BLaER1 treated with 17β-estradiol and CSF1 and Interleukin-3, amounts not matched to agents 10 nM and 100 nM (cell line): ENCODE measurements around the gene TMEM163.
A peak's percentile ranks its signal among the peaks of the same experiment; 100 is the strongest.

Source experiments
- H3K27ac ChIP-seq, 11 experiments: shearing (Covaris generic); formaldehyde crosslinking; 2 replicates each; pipeline ENCODE4 v1.8.1; 2022
- H3K27me3 ChIP-seq, 11 experiments: shearing (Covaris generic); formaldehyde crosslinking; 2 replicates each; pipeline ENCODE4 v1.8.1; 2022
- H3K36me3 ChIP-seq, 11 experiments: shearing (Covaris generic); formaldehyde crosslinking; 2 replicates each; pipeline ENCODE4 v1.8.1; 2022
- H3K4me1 ChIP-seq, 10 experiments: shearing (Covaris generic); formaldehyde crosslinking; 2 replicates each; pipeline ENCODE4 v1.8.1; 2022
- H3K4me2 ChIP-seq, 11 experiments: shearing (Covaris generic); formaldehyde crosslinking; 2 replicates each; pipeline ENCODE4 v1.8.1; 2022
- H3K4me3 ChIP-seq, 10 experiments: shearing (Covaris generic); formaldehyde crosslinking; 2 replicates each; pipeline ENCODE4 v1.8.1; 2022
- H3K9ac ChIP-seq, 11 experiments: shearing (Covaris generic); formaldehyde crosslinking; 2 replicates each; pipeline ENCODE4 v1.8.1; 2022
- H3K9me3 ChIP-seq, 11 experiments: shearing (Covaris generic); formaldehyde crosslinking; replicated peaks in 1 of 11; 2 replicates each; pipeline ENCODE4 v1.8.1; 2022
- H4K20me1 ChIP-seq, 11 experiments: shearing (Covaris generic); formaldehyde crosslinking; 2 replicates each; pipeline ENCODE4 v1.8.1; 2022
- Cebpa-rat ChIP-seq, 11 experiments: shearing (Covaris generic); IDR thresholded peaks; 2 replicates each; pipeline ENCODE4 v1.8.1; 2022

The TMEM163 gene

GRCh38 chr2:134462791-134463698, 255.8 kb downstream of the TMEM163 start:
- H3K27ac ChIP-seq = no peak overlapping the region
- H3K4me1 ChIP-seq = peaks cover 0 to 19% (median 6%) of the 10 kb centered on the region in 10 experiments; a peak in 10 of 20 replicates
- H3K27me3 ChIP-seq = no peaks in the 10 kb centered on the region
- H3K9me3 ChIP-seq = no peaks in the 10 kb centered on the region
- no peak for TF ChIP-seq Cebpa-rat (IDR thresholded peaks at IDR 0.05)
- H3K9ac ChIP-seq = no peak overlapping the region
- no peak overlapping the region for H3K4me2 ChIP-seq
- no peaks in the 10 kb centered on the region for H3K36me3 ChIP-seq
- H3K4me3 ChIP-seq = no peak overlapping the region
- H4K20me1 ChIP-seq = no peaks in the 10 kb centered on the region; a peak in 2 of 22 replicates

DNA sequence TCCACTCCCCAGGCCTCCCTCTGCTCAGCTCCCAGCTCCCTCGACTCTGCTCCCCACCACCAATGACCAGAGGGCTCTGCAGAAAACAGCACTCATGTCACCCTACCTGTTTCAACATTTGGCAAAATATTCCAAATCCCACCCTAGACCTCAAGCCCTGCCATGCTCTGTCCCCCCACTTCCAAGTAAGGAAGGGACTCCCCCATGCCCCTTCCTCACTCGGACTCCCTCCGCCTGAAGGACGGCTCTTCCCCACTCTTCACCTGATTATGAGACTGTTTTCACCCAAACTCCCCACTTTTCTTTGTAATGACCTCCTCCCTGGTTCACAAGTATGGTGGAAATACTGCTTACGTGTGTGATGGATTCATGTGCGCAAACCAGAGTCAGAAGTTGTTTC, 256.5 kb downstream of the TMEM163 start:
- H3K4me2 ChIP-seq = peak overlapping the region in 2 of 11 experiments; percentile 69 to 73; a peak in 2 of 22 replicates
- no peaks in the 10 kb centered on the region; a peak in 3 of 22 replicates for H4K20me1 ChIP-seq

DNA sequence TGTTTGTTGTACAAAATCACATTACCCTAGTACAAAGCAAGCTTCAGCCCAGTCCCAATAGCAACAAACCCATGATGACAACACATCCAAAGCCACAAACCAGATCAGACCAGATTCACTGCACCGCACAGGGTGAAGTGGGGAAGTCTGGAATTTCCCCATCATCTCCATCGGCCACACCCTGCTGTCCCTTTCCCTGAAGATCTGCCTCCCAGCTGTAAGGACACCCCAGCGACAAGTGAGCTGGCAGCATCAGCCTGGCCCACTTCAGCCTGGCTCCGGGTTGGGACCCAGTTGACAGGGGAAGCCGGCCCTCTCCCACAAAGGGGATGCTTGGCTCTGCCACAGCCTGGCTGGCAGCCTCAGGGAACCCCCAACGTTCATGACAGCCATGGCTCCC, 257.3 kb downstream of the TMEM163 start:
- Histone ChIP-seq H3K4me3 (no peak overlapping the region), H4K20me1 (no peaks in the 10 kb centered on the region; a peak in 3 of 22 replicates), H3K36me3 (peaks cover 0 to 2% (median 0%) of the 10 kb centered on the region in 11 experiments; a peak in 3 of 22 replicates), H3K4me2 (peak overlapping the region in 4 of 11 experiments; percentile 20 to 73 (median 56); a peak in 7 of 22 replicates), H3K27ac (peak overlapping the region in 4 of 11 experiments; percentile 2 to 69 (median 12); a peak in 5 of 22 replicates), H3K9ac (peak overlapping the region in 2 of 11 experiments; percentile 15 to 45; a peak in 3 of 22 replicates), H3K9me3 (no peaks in the 10 kb centered on the region), H3K4me1 (peaks cover 0 to 19% (median 11%) of the 10 kb centered on the region in 10 experiments; a peak in 10 of 20 replicates), H3K27me3 (no peaks in the 10 kb centered on the region)
- no peak for TF ChIP-seq Cebpa-rat (IDR thresholded peaks at IDR 0.05)

More for the DNA sequence above, 256.5 kb downstream of the TMEM163 start:
- Histone ChIP-seq H3K9me3 (no peaks in the 10 kb centered on the region), H3K36me3 (no peaks in the 10 kb centered on the region), H3K9ac (no peak overlapping the region), H3K27me3 (no peaks in the 10 kb centered on the region), H3K4me1 (peaks cover 0 to 19% (median 11%) of the 10 kb centered on the region in 10 experiments; a peak in 10 of 20 replicates), H3K27ac (peak overlapping the region in 1 of 11 experiments; percentile 69; a peak in 2 of 22 replicates), H3K4me3 (no peak overlapping the region)
- TF ChIP-seq Cebpa-rat (IDR thresholded peaks at IDR 0.05) = no peak

GRCh38 chr2:134460583-134460998, 258.2 kb downstream of the TMEM163 start:
- H3K4me3 ChIP-seq = no peak overlapping the region
- H3K4me2 ChIP-seq = peak overlapping the region in 3 of 11 experiments; percentile 43 to 73 (median 69); a peak in 4 of 22 replicates
- H3K9ac ChIP-seq = peak overlapping the region in 1 of 11 experiments; percentile 45; a peak in 1 of 22 replicates
- no peaks in the 10 kb centered on the region for H3K27me3 ChIP-seq
- H3K4me1 ChIP-seq = peaks cover 0 to 19% (median 11%) of the 10 kb centered on the region in 10 experiments; a peak in 10 of 20 replicates
- H3K27ac ChIP-seq = peak overlapping the region in 3 of 11 experiments; percentile 2 to 69 (median 19); a peak in 4 of 22 replicates
- peaks cover 1 to 11% (median 6%) of the 10 kb centered on the region in 11 experiments; a peak in 18 of 22 replicates for H3K36me3 ChIP-seq
- H3K9me3 ChIP-seq = no peaks in the 10 kb centered on the region
- H4K20me1 ChIP-seq = no peaks in the 10 kb centered on the region; a peak in 3 of 22 replicates
- no peak for TF ChIP-seq Cebpa-rat (IDR thresholded peaks at IDR 0.05)

DNA sequence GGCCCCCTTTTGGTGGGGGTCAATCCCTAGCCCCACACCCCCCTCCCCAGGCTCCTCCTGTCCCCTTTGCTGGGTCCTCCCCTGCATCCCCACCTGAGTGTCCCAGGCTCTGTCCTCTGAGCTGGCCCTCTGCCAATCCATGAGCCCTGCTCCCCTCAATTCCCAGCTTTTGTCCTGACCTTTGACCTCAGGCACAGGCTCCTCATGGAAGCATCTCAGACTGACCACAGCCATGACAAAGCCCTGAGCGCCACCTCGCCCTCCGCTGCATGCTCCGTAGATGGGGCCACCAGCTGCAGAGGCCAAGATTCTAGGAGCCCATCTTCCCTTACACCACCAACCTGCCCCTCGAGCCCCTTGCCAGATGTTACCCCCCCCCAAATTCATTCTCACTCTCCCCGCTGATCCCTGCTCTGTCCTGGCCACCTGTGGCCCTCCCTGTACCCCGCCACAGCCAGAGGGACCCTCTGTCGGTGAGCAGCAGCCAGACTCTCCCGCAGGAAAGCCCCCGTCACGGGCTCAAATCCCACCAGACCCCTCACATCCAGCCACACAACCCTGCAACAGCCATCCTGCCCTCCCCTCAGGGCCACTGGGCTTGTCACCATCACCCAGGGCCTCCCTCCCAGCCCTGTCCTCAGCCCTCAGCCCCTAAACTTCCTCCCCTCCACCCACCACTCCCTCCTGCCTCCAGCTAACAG, 258.9 kb downstream of the TMEM163 start:
- Histone ChIP-seq H3K27me3 (no peaks in the 10 kb centered on the region), H3K9me3 (no peaks in the 10 kb centered on the region), H3K4me3 (no peak overlapping the region), H3K4me1 (peaks cover 3 to 20% (median 14%) of the 10 kb centered on the region in 10 experiments; a peak in 18 of 20 replicates), H4K20me1 (peaks cover 0 to 2% (median 0%) of the 10 kb centered on the region in 11 experiments; a peak in 4 of 22 replicates), H3K4me2 (no peak overlapping the region; a peak in 1 of 22 replicates), H3K9ac (no peak overlapping the region), H3K36me3 (peaks cover 6 to 18% (median 12%) of the 10 kb centered on the region in 11 experiments; a peak in 19 of 22 replicates), H3K27ac (no peak overlapping the region)
- no peak for TF ChIP-seq Cebpa-rat (IDR thresholded peaks at IDR 0.05)

GRCh38 chr2:134458950-134459349, 259.9 kb downstream of the TMEM163 start:
- H3K4me1 ChIP-seq = peaks cover 12 to 29% (median 19%) of the 10 kb centered on the region in 10 experiments; a peak in 19 of 20 replicates
- peaks cover 0 to 10% (median 0%) of the 10 kb centered on the region in 11 experiments; a peak in 6 of 22 replicates for H4K20me1 ChIP-seq
- no peak overlapping the region for H3K27ac ChIP-seq
- no peak overlapping the region for H3K9ac ChIP-seq
- H3K36me3 ChIP-seq = peaks cover 10 to 19% (median 13%) of the 10 kb centered on the region in 11 experiments; a peak in 20 of 22 replicates
- no peak overlapping the region for H3K4me2 ChIP-seq
- H3K4me3 ChIP-seq = no peak overlapping the region
- no peak for TF ChIP-seq Cebpa-rat (IDR thresholded peaks at IDR 0.05)
- H3K9me3 ChIP-seq = no peaks in the 10 kb centered on the region
- H3K27me3 ChIP-seq = no peaks in the 10 kb centered on the region

GRCh38 chr2:134458473-134458853, 260.3 kb downstream of the TMEM163 start:
- H3K9ac ChIP-seq = no peak overlapping the region
- peaks cover 0 to 14% (median 0%) of the 10 kb centered on the region in 11 experiments; a peak in 6 of 22 replicates for H4K20me1 ChIP-seq
- H3K27ac ChIP-seq = no peak overlapping the region
- TF ChIP-seq Cebpa-rat (IDR thresholded peaks at IDR 0.05) = no peak
- no peak overlapping the region for H3K4me3 ChIP-seq
- H3K27me3 ChIP-seq = no peaks in the 10 kb centered on the region
- H3K4me1 ChIP-seq = peaks cover 17 to 34% (median 20%) of the 10 kb centered on the region in 10 experiments; a peak in 19 of 20 replicates
- no peaks in the 10 kb centered on the region for H3K9me3 ChIP-seq
- H3K36me3 ChIP-seq = peaks cover 11 to 22% (median 17%) of the 10 kb centered on the region in 11 experiments; a peak in 21 of 22 replicates
- no peak overlapping the region for H3K4me2 ChIP-seq

DNA sequence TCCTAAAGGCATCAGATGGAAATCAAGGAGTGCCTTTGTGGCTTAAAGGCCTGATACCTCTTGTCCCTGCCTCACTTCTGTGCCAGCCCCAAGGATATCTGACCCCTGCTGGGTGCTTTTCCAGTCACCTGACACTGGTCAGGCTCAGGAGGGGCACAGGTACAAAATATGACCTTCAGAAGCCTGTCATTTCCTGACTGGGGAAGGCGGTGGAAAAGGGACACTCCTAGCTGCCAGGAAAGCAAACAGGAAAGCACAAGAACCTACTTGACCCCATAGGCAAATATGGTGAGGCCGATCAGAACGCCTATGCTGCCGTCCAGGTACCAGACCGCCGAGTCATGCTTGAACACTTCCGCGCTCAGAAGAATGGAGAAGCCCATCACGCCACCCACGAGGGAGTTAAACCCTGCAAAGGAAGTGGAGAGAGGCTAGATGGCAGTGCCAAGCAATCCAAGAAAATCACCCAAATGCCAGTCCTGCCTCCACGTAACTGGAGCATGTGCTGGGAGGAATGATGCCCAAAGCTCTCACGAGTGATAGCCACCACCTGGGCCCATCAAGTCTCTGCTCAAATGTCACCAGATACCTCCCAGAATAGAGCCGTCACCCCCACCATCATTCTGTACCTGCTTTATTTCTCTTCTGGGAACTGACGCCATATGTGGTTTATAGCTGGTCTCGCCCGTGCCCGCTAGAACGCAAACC, 260.9 kb downstream of the TMEM163 start:
- Histone ChIP-seq H3K4me2 (no peak overlapping the region), H3K27ac (no peak overlapping the region; a peak in 1 of 22 replicates), H3K4me1 (peaks cover 19 to 39% (median 25%) of the 10 kb centered on the region in 10 experiments; a peak in 19 of 20 replicates), H4K20me1 (peaks cover 0 to 15% (median 0%) of the 10 kb centered on the region in 11 experiments; a peak in 6 of 22 replicates), H3K36me3 (peaks cover 16 to 27% (median 22%) of the 10 kb centered on the region in 11 experiments; a peak in 21 of 22 replicates), H3K9ac (no peak overlapping the region), H3K9me3 (no peaks in the 10 kb centered on the region), H3K4me3 (no peak overlapping the region), H3K27me3 (no peaks in the 10 kb centered on the region)
- no peak for TF ChIP-seq Cebpa-rat (IDR thresholded peaks at IDR 0.05)
